SK-N-DZ (cell line): Measurements from ENCODE around the gene MORN4.

Experiments used
- DNase-seq: peaks from one replicate; pipeline ENCODE4 v3.0.0-alpha.2; 2015; ENCODE audit warnings: low spot score

Gene MORN4

DNA sequence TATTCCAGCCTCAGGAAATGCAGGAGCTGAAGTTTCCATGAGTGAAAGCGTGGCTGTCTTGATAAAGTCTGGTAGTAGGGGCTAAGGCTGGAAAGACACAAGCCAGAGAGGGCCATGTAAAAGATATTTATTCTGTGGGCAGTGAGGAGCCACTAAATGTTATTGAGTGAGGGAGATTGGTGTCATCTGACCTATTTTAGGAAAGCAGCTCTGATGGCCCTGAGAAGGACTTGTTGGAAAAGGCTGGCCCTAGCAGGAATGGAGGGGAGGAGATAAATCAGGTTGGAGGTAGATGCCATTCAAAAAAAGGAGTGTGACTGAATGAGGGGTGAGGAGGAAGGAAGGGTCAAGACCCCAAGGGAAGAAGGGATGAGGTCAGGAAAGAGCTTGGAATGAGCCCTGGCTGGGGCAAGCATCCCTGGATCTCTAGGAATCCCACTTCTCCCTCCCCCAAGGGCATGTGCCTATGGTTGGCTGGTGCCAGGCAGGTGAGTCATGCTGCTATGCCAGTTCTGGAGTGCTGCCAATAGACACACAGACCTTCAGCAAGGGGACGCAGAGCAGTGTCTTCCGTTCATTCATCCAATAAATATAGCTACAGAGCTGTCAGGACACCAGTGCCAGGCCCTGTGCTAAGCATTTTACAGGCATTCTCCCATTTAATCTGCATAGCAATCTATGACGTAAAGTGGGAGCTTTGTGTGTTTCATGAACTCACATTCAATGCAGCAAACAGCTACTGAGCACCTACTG is 58.8 kb downstream of the MORN4 start:
- DNase-seq, result no peak

DNA sequence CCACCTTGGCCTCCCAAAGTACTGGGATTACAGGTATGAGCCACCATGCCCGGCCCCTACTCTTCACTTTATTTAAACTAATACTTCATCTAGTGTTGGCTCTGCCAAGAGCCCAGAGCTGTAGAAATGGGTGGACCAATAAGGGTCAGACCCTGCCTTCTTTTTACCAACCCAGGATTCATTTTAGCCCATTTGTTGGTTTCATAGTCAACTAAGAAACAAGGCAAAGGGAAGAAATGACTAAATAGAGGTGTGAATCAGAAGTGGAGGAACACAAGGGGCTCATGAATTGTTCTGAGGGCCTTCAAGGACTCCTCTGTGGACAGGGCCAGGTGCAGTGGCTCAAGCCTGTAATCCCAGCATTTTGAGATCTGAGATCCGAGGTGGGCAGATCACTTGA is 59.6 kb downstream of the MORN4 start:
- no peak for DNase-seq

DNA sequence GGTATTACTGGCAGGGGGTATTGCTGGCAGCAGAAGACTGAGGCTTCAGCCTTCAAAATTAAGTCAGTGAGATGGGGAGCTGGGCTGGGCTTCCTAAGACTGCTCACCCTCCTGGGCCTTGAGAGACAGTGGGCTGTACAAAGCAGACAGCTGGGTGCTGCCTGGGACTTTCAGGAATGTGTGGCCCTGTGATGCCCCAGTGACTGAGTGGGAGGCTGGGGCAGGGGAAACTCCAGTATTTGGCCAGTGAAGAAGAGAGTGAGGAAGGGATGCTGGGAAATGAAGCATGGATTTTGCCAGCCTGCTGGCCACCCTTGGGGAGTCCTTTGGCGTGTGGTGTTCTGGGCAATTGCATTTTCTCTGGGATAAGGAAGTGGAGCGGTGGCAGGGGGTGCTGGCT is 60.3 kb downstream of the MORN4 start:
- DNase-seq, result no peak

DNA sequence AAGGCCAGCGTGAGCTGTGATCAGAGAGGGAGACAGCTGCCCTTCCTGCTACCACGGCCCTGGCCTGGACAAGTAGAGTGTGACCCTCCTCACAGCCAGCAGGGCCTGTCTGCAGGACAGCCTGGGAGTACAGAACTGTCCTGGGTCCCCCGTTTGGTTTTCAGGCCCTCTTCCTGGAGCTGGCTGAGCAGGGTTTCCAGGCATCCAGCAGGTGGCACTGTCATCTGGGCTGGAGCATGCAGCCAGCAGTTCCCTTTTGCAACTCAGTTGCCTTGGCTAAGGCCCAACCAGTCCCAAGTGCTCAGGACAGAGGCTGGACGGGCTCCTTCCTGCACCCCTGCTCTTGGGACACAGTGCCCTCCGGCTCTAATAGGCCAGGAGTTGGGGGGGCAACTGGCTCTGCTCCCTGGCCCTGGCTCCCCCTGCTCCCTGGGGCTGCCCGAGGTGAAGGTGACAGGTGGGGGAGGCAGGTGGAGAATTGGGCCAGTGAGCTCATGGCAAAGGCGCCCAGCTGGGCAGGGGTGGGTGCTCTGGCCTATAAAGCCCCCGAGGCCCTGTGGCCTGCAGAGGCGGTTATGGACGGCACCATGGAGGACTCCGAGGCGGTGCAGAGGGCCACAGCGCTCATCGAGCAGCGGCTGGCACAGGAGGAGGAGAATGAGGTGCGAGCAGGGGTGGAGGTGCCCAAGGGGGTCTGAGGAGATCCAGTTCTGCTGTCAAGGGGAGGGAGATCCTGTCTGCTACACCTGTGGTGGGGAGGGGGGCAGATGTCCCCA is 60.9 kb downstream of the MORN4 start, which contains the start of gene ANKRD2:
TSS of gene ANKRD2 (plus strand) at position 566 of the 776 bp plus-strand sequence. CDS start at position 576, 10 bp downstream.
- peak; percentile 76 for DNase-seq

DNA sequence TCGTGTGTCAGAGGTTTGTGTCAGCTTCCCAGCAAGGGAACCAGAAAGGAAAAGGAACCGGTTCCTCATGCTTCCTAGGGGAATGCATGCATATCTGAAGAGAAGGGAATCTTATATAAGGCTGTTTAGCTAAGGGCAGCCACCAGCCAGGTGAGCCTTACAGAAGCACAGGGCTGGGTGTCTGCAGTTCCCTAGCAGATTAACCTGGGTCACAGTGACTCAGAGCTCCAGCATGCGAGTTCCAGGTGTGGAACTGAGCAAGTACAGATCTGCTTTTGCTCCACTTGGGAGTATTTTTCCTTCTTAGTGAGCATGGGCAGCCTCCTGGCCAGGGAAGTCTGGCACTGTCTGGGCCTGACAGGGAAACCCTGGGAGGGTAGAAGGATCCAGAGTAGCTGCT is 61.7 kb downstream of the MORN4 start:
- DNase-seq, result no peak

DNA sequence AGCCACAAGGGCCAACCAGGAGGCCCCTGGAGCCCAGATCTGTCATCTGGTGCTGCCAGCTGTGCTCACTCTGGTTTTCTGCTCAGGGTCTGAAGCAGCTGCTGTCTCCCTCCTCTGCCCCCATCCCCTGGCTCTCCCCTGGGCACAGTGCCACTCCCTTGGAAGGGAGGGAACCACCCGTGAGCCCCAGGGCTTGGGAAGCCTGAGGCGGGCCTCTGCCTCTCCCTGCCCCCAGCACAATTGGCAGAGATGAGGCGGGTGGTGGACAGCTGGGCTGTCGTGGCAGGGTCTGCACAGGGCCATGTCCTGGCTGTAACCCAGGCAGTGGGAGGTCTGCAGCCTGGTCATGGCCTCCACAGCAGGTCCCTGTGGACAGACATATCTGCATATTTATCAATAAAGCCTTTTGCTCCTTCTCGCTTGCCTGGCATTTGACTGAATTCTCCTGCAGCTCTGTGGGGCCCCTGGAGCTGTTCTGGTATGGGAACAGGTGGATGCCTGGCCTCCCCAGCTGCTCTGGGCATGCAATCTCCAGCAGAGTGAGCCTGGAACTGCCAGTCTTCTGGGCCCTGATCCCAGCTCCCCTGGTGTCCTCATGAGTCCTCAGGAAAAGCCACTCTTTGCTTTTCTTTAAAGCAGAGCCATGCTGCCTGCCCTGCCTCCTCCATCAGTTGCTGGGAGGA is 62.4 kb downstream of the MORN4 start:
- DNase-seq, result no peak

DNA sequence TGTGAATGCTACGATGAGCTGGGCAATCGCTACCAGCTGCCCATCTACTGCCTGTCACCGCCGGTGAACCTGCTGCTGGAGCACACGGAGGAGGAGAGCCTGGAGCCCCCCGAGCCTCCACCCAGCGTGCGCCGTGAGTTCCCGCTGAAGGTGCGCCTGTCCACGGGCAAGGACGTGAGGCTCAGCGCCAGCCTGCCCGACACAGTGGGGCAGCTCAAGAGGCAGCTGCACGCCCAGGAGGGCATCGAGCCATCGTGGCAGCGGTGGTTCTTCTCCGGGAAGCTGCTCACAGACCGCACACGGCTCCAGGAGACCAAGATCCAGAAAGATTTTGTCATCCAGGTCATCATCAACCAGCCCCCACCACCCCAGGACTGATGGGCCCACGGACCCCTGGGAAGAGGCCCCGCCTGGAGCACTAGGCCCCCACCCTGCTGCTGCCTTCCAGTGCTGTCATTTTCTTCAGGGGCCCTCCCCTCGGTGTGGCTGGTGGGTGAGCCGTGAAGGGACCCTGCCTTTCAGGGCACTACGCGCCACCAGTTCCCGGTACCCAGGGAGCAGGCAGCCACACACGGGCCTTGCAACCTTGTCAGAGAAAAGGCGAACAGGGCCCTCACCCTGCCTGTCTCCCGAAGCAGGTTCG is 63.0 kb downstream of the MORN4 start:
- DNase-seq, result no peak

DNA sequence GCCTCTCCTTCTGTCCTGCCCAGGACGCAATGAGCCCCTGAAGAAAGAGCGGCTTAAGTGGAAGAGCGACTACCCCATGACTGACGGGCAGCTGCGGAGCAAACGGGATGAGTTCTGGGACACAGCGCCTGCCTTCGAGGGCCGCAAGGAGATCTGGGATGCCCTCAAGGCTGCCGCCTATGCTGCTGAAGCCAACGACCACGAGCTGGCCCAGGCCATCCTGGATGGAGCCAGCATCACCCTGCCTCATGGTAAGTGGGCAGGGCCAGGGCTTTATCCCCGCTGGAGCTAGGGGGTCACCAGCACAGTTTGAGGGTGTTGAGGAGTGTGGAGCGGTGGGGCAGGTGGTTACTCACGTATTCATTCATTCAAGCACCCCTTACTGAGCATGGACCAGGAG is 65.4 kb downstream of the MORN4 start:
- no peak for DNase-seq

DNA sequence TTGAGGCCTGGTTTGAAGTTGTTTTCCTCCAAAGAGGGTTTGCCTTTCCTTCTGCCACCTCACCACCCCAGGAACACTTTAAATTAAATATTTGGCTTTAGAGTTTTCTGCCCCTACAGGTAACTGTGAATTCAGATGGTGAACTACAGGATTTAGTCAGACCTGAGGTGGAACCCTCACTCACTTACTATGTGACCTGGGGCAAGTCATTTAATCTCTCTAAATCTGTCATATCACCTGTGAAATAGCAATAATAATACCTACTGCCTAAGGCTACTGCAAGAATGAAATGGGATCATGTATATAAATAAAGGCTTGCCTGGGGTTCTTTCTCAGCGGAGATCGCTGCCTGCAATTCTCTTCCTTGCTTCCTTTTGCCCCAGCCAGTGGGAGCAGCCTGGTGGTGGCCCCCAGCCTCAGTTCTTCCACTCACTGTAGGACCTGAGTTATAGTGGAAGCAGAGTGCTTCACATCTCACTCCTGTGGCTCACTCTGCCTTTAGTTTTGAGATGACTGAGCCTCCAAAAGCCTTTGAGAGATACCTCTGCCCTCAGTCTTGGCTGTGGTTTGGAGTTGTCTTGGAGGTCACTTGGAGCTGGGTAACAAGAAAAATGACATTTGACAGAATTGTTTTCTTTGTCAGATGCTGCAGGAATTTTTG is 66.8 kb downstream of the MORN4 start:
- DNase-seq, result no peak

DNA sequence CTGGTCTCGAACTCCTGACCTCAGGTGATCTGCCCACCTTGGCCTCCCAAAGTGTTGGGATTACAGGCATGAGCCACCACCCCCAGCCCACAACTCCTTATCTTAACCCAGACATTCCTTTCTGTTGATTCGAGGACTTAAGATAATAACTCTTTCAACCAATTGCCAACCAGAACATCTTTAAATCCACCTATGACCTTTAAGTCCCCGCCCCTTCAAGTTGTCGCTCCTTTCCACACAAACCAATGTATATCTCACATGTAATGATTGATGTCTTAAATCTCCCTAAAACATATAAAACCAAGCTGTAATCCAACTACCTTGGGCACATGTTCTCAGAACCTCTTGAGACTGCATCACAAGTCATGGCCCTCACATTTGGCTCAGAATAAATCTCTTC is 68.5 kb downstream of the MORN4 start:
- DNase-seq, result no peak
